ENCODE measurements around the gene P2RY8. TPM values are rescaled to one million over a fixed set of nuclear protein-coding genes. Genes with fewer than 3 reads are reported as not detected.
"Not testable (repeated sequence)": the region's sequence is repeated elsewhere in the genome, so short reads cannot be mapped to it uniquely, and the experiment has no call there.

The P2RY8 gene
- total RNA-seq, 1 experiment from 2014 or later = 0.44 TPM

DNA sequence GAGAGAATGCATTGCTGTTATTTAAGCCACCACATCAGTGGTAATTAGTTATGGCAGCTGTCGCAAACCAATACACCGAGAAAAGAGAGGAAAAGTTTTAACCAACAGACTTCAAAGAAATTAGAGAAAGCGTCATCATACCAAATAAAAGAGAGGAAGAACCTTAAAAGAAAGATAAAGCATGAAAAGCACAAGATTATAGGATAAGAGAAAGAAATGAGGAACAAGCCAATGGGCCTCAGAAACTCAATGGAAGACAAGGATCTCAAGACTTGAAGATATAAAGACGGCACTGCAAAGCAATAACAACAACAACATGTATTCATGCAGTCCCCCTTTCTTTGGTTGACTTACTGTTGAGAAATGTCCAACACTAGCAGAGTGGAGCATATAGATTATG lies 61.5 kb downstream of the P2RY8 start:
- Histone ChIP-seq H3K9ac (ENCODE audit: low read length) (no peak overlapping the region), H4K20me1 (ENCODE audit: insufficient read depth) (no peaks in the 10 kb centered on the region), H3K27me3 (ENCODE audit: insufficient read depth, low read length) (no peaks in the 10 kb centered on the region), H3K27ac (ENCODE audit: low read depth, low read length) (no peak overlapping the region), H3K4me3 (replicated peaks in 1 of 2; ENCODE audit: low read depth in 1 of 2, low read length in 2 of 2) (no peak overlapping the region), H3K4me2 (ENCODE audit: low read length) (no peak overlapping the region), H3K9me3 (ENCODE audit: control insufficient read depth in 1 of 2, insufficient read depth in 1 of 2, low read depth in 1 of 2, low read length in 2 of 2) (no peaks in the 10 kb centered on the region), H3K79me2 (ENCODE audit: insufficient read depth, low read length) (no peaks in the 10 kb centered on the region), H2AFZ (ENCODE audit: low read depth, low read length, poor library complexity, severe bottlenecking) (no peak overlapping the region), H3K9me2 (ENCODE audit: insufficient read depth) (no peaks in the 10 kb centered on the region), H3K36me3 (ENCODE audit: control insufficient read depth in 1 of 2, insufficient read depth in 2 of 2, low read length in 2 of 2) (no peaks in the 10 kb centered on the region), H3K4me1 (ENCODE audit: control insufficient read depth in 1 of 2, insufficient read depth in 2 of 2, low read length in 2 of 2) (no peaks in the 10 kb centered on the region; a peak in 1 of 4 replicates)
- DNase-seq (ENCODE audit: low read depth, low spot score) (no peak), ATAC-seq (no peak)
- no TSS peak for BruUV-seq (replicated peaks)
- intact Hi-C loops (cut with micrococcal nuclease) = no loop called here
- no peak for TF ChIP-seq ZNF274 (IDR thresholded peaks at IDR 0.05; ENCODE audit: low read depth, low read length)
- no peak for TF ChIP-seq CBX3 (IDR thresholded peaks at IDR 0.05; ENCODE audit: low read depth)
- TF ChIP-seq, protein P1, sequence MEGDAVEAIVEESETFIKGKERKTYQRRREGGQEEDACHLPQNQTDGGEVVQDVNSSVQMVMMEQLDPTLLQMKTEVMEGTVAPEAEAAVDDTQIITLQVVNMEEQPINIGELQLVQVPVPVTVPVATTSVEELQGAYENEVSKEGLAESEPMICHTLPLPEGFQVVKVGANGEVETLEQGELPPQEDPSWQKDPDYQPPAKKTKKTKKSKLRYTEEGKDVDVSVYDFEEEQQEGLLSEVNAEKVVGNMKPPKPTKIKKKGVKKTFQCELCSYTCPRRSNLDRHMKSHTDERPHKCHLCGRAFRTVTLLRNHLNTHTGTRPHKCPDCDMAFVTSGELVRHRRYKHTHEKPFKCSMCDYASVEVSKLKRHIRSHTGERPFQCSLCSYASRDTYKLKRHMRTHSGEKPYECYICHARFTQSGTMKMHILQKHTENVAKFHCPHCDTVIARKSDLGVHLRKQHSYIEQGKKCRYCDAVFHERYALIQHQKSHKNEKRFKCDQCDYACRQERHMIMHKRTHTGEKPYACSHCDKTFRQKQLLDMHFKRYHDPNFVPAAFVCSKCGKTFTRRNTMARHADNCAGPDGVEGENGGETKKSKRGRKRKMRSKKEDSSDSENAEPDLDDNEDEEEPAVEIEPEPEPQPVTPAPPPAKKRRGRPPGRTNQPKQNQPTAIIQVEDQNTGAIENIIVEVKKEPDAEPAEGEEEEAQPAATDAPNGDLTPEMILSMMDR (IDR thresholded peaks at IDR 0.05 in 2 of 3, conservative IDR thresholded peaks at IDR 0.05 in 1 of 3; ENCODE audit: borderline replicate concordance in 1 of 3, insufficient read depth in 1 of 3, low read depth in 2 of 3, low read length in 2 of 3) = no peak
- no peak for TF ChIP-seq ZFX (IDR thresholded peaks at IDR 0.05)
- TF ChIP-seq POLR2A (IDR thresholded peaks at IDR 0.05; ENCODE audit: borderline replicate concordance, extremely low read depth, insufficient read depth, insufficient read length) = no peak
- TF ChIP-seq YY1 (IDR thresholded peaks at IDR 0.05; ENCODE audit: extremely low read depth, insufficient replicate concordance, low read depth, low read length) = no peak
- TF ChIP-seq SIN3A (IDR thresholded peaks at IDR 0.05; ENCODE audit: low read depth) = no peak
- TF ChIP-seq ELF1 (IDR thresholded peaks at IDR 0.05; ENCODE audit: borderline replicate concordance, low read depth) = no peak
- TF ChIP-seq EZH2phosphoT487 (IDR thresholded peaks at IDR 0.05; ENCODE audit: borderline replicate concordance) = no peak
- no peak for TF ChIP-seq RAD21 (IDR thresholded peaks at IDR 0.05; ENCODE audit: low read depth)
- TF ChIP-seq, protein P2, sequence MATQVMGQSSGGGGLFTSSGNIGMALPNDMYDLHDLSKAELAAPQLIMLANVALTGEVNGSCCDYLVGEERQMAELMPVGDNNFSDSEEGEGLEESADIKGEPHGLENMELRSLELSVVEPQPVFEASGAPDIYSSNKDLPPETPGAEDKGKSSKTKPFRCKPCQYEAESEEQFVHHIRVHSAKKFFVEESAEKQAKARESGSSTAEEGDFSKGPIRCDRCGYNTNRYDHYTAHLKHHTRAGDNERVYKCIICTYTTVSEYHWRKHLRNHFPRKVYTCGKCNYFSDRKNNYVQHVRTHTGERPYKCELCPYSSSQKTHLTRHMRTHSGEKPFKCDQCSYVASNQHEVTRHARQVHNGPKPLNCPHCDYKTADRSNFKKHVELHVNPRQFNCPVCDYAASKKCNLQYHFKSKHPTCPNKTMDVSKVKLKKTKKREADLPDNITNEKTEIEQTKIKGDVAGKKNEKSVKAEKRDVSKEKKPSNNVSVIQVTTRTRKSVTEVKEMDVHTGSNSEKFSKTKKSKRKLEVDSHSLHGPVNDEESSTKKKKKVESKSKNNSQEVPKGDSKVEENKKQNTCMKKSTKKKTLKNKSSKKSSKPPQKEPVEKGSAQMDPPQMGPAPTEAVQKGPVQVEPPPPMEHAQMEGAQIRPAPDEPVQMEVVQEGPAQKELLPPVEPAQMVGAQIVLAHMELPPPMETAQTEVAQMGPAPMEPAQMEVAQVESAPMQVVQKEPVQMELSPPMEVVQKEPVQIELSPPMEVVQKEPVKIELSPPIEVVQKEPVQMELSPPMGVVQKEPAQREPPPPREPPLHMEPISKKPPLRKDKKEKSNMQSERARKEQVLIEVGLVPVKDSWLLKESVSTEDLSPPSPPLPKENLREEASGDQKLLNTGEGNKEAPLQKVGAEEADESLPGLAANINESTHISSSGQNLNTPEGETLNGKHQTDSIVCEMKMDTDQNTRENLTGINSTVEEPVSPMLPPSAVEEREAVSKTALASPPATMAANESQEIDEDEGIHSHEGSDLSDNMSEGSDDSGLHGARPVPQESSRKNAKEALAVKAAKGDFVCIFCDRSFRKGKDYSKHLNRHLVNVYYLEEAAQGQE (IDR thresholded peaks at IDR 0.05; ENCODE audit: low read depth) = no peak
- no peak for TF ChIP-seq CEBPB (IDR thresholded peaks at IDR 0.05; ENCODE audit: low read depth)
- no peak for TF ChIP-seq FOSL1 (IDR thresholded peaks at IDR 0.05; ENCODE audit: low read depth)
- no peak for TF ChIP-seq SP1 (IDR thresholded peaks at IDR 0.05; ENCODE audit: low read depth)
- no peak for TF ChIP-seq TCF7L2 (IDR thresholded peaks at IDR 0.05; ENCODE audit: borderline replicate concordance, extremely low read depth, insufficient read depth, insufficient read length)
- POLR2A ChIA-PET = no interaction called here
- CTCF ChIA-PET = no interaction called here
- RAD21 ChIA-PET (ENCODE audit: low non-redundant PET in 1 of 2, low total read pairs in 2 of 2, uncharacterized antibody in 2 of 2, unreplicated experiment in 2 of 2) = no interaction called here

DNA sequence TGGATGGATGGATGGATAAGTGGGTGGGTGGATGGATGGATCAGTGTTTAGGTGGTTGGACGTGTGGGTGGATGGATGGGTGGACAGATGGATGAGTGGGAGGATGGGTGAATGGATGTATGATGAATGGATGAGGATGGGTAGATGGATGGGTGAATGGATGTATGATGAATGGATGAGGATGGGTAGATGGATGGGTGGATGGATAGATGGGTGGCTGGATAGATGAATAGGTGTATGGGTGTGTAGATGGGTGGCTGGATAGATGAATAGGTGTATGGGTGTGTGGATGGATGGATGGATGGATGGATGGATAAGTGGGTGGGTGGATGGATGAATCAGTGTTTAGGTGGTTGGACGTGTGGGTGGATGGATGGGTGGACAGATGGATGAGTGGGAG lies 62.4 kb downstream of the P2RY8 start:
- H3K27me3 ChIP-seq (ENCODE audit: insufficient read depth, low read length); intact Hi-C loops (cut with micrococcal nuclease); H3K9ac ChIP-seq (ENCODE audit: low read length); H3K79me2 ChIP-seq (ENCODE audit: insufficient read depth, low read length); H3K4me2 ChIP-seq (ENCODE audit: low read length); H3K36me3 ChIP-seq (ENCODE audit: control insufficient read depth in 1 of 2, insufficient read depth in 2 of 2, low read length in 2 of 2); BruUV-seq (replicated peaks); H3K9me3 ChIP-seq (ENCODE audit: control insufficient read depth in 1 of 2, insufficient read depth in 1 of 2, low read depth in 1 of 2, low read length in 2 of 2); H3K4me1 ChIP-seq (ENCODE audit: control insufficient read depth in 1 of 2, insufficient read depth in 2 of 2, low read length in 2 of 2); H4K20me1 ChIP-seq (ENCODE audit: insufficient read depth); H3K27ac ChIP-seq (ENCODE audit: low read depth, low read length); DNase-seq (ENCODE audit: low read depth, low spot score); RAD21 ChIA-PET (ENCODE audit: low non-redundant PET in 1 of 2, low total read pairs in 2 of 2, uncharacterized antibody in 2 of 2, unreplicated experiment in 2 of 2); H3K4me3 ChIP-seq (replicated peaks in 1 of 2; ENCODE audit: low read depth in 1 of 2, low read length in 2 of 2); POLR2A ChIA-PET; H2AFZ ChIP-seq (ENCODE audit: low read depth, low read length, poor library complexity, severe bottlenecking); H3K9me2 ChIP-seq (ENCODE audit: insufficient read depth); CTCF ChIA-PET; ATAC-seq: not testable (repeated sequence)

All from HCT116 (cell line).